ENCODE measurements around the gene MICAL3.
A peak's percentile ranks its signal among the peaks of the same experiment; 100 is the strongest.

MICAL3 gene

DNA sequence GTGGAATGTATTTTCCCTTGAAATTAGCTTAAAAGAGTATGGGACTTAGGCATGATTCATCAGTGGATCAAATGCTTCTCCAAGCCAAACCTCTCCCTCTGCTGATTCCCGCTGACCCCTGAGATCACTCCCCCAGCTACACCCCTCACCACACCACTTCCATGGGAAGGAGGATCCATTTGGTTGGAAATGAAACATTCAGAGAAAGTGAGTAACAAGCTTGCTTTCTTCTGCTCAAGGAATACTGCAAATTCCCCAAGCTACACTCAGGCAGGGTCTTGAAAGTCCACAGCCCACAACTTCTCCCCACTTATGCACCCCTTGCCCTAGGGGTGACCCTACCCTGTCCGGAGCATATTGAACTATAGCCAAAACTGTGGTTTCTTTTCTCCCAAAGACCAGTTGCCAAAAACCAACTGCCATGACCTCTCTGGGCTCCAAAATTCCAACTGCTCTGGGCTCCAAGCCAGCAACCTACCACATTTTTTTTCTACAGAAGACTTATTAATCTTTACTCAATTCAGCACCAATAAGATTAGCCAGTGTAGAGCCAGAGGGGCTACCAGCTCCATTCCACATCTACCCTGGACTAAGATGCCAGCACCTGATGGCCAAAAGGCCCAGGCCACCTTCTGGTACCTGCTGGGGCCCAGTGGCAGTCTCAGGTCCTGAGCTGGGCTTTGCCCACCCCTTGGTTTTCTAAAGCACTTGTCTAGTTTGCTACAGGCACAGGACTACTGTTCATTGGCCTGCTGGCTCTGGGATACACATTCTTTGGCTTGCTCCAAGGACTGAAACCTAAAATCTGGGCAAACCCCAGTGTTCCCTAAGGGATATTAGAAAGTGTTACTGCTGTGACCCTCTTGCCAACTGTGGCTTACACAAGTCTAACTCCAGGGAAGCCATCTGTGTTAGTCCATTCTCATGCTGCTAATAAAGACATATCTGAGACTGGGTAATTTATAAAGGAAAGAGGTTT is 101.1 kb downstream of the MICAL3 start:
- DNase-seq = no peak

DNA sequence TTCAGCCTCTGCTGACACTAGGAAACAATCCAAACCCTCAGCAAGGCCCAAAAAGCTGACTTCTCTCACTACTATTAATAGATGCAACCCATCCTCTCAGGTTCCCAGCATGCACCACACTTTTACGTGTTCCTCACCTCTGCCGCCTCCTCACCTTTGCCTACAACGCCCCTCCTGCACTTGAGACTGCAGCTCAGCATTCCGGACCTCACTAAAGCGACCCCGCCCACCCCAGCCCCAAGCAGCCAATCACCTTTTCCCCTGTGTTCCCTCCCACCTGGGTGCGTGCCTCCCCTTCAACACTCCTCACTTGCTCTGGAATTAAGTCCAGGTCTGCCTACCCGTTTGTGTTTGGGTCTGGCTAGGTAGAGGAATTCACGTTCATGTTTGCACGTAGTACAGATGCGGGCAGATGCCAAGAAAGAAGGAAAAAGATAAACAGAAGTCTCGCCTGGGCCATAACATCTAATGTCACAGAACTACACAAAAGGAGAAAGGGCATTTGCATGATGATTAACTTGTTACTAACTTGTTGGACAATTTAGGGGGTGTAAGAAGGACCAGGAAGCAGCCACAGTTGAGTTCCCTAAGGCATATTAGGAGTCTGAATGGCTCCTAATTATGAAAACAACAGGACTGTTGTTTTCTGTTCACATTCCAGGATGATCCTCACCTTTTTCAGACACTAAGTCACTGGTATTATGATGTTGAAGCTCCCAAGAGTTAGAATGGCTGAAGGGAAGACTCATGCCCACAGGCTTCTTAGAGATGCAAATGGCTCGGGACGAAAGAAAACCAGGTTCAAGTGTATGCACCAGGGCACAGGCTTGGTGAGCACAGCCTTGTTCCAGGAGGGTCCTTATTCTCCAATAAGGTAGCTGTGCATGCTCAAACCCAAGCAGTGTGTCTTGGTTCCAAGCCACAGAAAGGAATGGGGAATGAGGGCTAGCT is 102.2 kb downstream of the MICAL3 start:
- no peak for DNase-seq

DNA sequence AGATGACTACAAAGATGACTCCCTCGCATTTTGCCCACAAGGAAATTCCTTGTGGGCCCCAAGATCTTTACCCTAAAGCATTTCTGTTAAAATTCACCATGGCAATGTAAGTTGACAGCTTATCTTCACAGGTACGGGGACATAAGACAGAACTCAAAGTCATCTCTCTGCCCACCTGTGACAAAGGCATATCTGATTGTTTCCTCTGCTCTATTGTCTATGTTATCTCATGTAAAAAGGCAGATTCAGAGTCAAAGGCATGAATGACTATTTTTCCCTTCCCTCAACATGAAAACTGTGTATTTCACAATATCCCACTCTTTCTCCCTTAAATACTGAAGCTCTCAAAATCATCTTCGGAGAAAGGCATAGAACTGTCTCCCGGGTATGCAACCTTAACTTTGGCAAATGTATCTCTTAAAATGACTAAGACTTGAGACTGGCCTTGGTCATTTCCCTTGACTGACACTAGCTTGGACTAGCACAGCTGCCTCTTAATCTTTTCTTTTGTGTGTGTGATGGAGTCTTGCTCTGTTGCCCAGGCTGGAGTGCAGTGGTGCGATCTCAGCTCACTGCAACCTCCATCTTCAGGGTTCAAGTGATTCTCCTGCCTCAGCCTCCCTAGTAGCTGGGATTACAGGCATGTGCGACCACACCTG is 103.2 kb downstream of the MICAL3 start:
- no peak for DNase-seq

DNA sequence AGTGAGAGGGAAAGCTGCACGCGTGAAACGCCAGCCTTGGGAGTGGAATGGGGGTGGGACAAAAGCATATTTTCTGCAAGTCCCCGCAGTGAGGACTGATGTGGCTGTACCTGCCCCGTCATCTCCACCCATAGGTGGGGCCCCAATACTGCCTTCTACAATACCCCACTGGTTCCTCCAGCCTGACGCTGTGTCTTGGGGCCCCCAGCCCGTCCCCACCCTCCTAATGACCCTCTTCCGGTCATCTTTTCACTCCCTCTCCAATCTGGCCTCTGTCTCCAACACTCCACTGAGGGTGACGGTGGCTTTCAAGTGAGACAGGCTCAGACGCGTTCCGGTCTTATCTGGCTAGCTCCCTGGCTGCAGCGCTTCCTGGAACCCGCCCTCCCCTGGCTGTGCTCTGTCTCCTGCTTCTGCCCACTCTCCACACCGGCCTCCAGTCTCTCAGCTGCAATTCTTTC is 104.2 kb downstream of the MICAL3 start:
- no peak for DNase-seq

DNA sequence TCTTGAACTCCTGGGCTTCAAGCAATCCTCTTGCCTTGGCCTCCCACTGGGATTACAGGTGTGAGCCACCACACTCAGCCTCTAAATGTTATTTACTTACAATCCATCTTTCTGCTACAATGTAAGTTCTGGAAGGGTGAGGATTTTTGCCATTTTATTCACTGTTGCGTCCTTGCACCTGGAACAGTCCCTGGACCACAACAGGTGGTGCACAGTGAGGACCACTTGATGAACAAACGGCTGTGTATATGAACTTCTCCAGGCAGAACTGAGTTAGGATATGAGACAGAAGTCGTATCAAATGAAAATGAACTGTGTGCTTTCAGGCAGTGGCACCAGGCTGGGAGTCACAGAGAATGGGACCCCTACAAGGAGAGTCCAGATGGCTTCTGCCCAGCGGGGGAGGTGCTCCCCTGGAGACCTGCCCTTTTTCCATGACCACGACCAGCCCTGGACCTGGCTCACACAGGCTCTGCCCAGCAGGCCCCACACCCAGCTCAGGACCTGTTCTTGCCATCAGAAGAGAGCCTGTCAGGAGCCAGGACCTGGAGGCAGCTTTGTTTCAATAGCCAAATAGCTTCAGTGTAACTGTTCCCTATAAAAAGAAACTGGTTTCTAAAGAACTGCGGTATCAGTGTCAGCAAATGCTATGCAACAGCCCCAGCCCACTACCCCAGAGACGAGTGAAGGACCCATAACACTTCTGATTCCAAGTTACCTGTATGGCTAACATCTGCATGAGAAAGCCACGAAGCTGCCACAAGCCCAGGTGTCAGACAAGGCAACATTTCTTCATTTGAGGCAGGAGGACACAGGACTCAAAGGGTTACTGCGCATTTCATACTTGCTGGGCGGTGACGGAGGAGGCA is 104.9 kb downstream of the MICAL3 start:
- DNase-seq = no peak

DNA sequence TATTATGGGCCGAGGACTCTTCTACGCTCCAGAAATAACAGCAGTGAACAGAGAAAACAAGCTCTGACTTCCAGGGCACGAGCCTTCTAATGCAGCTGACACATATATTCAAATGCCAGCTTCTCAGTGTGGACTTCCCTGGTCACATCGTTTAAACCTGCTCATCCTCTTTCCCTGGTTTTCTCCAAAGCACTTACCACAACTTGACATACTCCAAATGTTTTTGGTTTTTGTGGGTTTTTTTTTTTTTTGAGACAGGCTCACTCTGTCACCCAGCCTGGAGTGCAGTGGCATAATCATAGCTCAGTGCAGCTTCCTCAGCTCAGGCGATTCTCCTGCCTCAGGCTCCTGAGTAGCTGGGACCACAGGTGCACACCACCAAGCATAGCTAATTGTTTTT is 105.5 kb downstream of the MICAL3 start:
- no peak for DNase-seq

DNA sequence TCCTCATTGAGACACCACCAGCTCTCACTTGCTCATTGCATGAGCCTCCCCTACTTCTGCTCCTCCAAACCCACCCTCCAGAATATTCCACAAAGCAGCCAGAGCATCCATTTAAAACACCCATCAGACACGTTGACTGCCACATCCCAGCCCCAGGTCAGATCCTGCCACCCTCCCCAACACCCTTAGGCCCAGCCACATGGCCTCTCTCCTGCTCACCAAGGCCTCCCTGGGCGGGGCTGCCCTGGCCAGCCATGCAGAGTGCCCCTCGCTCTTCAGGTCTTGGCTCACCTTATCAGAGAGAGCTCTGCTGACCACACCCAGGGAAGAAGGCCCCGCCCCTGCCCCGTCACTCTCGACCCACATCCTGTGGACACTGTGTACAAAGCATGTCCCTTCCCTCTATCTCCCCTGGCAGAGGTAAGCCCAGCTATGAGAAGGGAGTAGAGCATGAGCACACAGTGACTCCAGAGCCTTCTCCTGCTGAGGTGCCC is 106.8 kb downstream of the MICAL3 start:
- no peak for DNase-seq

DNA sequence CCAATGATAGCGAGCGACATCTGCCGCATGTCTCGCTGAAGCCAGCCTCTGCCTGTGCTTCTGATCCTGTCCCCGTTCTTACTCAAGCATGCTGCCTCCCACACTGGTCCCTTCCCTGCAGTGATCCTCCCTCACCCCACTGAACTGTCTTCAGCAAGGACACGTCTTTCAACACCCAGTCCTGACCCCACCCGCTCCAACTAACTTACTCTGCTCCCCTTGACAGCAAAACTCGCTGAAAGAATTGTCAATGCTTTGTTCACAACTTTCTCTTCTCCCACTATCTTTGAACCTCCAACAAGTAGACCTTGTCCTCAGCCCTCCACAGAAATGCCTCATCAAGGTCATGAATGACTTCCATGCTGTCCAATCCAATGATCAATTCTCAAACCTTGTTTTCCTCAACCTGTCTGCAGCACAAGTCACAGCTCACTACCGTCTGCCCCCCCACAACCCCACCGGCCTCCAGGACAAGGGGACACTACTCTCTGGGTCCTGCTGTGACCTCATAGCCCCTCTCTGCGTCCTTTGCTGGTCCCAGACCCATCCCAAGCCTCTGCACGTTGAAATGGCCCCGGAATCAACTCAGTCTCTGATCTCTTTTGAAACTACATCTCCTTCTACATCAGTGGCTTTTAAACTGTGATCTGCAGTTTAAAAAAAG is 108.0 kb downstream of the MICAL3 start:
- DNase-seq = no peak

DNA sequence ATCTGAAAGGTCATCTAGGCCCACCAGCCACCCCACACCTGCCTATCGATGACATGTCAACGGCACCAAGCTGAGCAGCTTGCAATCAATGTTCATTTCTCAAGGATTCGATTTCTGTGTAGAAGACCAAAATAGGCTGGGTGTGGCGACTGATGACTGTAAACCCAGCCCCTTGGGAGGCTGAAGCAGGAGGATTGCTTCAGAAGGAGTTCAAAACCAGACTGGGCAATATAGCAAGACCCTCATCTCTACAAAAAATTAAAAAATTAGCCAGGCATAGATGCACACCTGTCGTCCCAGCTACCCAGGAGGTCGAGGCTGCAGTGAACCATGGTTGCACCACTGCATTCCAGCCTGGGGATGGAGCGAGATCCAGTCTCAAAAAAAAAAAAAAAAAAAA is 108.7 kb downstream of the MICAL3 start:
- no peak for DNase-seq

DNA sequence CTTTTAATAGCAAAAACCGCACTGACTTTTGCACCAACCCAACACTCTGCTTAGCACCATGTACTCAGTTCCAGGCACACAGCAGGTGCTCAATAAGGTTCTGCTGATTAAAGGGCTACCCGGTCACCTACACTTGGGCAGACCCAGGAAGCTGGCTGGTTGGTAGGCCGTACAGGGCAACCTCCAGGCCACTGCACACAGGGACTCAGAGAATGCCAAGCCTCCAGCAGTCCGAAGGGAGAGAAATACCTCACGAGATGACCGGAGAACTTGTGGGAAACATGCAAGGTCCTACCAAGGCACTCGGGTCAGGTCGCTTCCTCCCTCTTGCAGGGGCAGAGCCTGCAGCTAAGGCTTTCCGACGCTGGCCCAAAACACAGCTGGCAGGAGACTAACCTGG is 109.2 kb downstream of the MICAL3 start:
- DNase-seq = no peak

DNA sequence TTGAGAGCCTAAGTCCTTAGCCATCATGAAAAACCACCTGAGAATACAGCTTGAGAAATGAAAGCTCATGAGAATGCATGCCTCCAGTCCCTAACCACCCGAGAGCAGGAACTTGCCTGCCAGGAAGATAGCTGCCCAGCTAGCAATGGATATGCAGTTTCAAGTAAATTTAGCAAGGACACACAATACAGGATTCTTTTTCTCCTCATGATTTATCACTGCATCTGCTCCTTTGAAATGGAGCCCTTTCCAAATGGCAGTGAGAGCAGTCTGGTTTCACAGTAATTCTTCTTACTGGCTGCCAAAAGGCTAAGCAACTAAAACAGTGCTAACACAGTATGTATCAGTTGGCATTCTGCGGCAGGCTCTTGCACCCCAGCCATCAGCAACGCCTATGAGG is 109.9 kb downstream of the MICAL3 start:
- no peak for DNase-seq

DNA sequence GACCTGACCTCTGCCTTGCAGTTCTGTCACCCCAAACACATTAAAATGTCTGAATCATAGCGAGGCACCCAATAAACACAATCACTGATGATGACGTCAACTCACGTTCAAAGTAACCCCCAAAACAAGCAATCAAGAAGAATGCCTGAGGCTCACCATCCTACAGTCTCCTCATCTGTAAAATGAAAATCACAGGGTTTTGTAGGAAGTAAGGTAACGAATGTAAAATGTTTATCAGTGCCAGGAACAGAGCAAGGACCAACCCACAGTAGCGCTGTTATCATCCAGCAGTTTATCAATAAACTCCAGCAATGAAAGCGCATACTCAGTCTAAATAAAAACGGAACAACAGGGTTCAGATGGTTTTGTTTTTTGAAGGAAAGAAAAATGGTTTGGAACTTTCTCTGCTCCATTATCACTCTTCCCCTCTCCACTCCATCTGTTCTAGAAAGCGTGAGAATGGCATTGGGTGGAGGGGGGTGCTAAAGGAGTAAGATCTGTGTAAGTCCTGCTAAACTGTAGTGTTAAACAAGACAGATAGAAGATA is 110.5 kb downstream of the MICAL3 start:
- DNase-seq = no peak

DNA sequence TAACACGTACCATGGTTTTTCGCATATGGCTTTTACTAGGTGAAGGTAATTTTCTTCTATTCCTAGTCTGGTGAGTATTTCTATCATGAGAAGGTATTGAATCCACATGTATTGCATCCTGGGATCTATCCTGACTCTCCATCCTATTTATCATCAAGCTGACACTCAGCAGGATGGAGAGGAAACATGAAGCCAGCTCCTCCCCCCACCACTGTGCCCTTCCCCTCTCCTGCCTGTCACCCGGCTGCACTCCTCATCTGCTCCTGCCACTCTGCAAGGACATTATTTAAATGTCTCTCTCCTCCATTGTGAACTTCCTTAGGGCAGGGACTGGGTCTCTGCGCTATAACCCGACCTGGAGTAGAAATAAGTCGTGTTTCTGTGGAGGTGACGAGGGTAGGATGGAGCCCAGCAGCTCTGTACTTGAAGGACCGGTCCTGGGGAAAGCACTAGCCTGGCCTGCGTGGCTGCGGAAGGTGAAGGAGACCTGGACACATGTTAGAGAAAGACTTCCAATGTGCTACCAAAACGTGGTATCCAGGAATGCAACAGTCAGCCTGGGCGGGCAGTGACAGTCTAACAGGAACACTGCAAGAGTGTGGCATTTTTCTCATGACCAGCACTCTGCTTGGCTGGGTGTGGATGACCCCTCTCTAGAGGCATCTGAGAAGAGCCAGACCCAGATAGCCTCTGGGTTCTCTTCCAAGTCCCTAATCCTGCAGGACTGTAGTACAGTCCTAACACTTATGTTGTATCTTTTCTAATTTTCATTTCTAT is 111.2 kb downstream of the MICAL3 start:
- no peak for DNase-seq

DNA sequence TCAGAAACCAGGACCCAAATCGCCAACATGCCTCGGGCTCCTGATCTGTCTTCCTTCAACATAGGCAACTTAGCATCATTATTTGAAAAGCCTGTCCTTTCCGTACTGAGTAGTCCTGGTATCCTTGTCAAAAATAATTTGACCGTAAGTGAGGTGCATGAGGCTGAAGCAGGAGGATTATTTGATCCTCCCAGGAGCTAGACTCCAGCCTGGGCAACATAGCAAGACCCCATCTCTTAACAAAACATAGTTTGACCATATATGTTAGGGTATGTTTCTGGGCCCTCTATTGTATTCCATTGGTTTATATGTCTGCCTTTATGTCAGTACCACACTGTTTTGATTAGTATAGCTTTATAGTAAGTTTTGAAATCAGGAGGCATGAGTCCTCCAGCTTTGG is 112.5 kb downstream of the MICAL3 start:
- DNase-seq = no peak

DNA sequence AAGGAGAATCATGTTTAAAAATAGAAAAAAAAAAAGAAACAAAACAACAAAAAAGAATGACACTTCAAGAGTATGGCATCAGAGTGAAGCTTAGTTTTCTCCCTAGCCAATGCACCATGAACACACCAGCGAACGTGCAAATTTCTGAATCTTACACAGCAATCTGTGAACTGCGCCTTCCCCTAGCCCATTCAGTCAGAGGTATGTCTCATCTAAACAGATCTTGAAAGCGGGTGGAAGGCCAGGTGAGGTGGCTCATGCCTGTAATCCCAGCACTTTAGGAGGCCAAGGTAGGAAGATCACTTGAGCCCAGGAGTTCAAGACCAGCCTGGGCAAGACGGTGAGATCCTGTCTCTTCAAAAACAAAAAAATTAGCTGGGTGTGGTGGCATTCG is 113.1 kb downstream of the MICAL3 start:
- DNase-seq = no peak

DNA sequence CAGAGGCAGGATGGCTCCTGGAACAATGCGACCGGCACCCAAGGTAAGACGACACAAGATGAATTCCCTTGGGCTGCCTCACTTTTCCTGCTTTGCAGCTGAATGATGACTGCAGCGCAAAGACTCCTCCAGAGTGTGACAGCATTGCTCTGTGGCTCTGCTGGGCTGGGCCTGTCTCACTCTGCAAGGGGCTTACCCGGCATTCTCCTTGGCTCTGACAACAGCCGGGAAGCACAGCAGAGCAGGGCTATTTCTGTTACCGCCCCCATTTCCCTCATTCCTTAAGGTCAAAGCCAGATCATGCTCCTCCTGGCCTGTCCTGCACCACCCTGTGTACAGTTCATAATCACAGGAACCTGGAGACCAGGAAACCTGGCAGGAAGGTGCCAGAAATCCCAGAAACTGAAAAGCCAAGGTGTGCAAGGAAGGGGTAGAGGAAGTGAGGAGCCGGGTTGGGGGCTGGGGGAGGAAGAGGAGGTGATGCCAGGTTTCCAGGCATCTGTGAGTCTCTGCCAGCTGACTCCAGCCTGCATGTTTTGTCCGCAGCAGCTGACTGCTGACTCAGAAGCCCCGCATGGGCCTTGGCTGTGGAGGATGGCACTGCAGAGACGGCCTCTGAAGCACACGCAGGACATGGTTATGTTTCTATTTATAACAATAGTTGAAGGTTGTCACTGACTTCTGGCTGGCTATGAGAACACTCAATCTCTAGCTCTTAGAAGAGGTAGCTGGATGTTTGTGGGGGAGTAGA is 113.6 kb downstream of the MICAL3 start:
- DNase-seq = peak; percentile 4 to 58

DNA sequence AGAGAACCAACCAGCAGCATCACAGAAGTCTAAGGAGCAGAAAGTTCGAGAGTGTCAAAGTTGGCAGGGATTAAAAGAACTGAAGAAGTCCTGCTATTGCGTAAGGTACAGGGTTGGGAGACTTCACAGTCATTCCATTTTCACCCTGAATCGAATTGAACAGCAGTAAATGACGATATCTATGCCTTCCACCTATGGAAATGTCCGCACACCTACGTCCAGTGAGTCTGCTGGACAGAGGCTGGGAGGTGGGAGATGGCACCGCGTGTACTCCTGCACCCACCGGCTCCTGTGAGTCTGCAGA is 116.7 kb downstream of the MICAL3 start:
- DNase-seq = no peak

DNA sequence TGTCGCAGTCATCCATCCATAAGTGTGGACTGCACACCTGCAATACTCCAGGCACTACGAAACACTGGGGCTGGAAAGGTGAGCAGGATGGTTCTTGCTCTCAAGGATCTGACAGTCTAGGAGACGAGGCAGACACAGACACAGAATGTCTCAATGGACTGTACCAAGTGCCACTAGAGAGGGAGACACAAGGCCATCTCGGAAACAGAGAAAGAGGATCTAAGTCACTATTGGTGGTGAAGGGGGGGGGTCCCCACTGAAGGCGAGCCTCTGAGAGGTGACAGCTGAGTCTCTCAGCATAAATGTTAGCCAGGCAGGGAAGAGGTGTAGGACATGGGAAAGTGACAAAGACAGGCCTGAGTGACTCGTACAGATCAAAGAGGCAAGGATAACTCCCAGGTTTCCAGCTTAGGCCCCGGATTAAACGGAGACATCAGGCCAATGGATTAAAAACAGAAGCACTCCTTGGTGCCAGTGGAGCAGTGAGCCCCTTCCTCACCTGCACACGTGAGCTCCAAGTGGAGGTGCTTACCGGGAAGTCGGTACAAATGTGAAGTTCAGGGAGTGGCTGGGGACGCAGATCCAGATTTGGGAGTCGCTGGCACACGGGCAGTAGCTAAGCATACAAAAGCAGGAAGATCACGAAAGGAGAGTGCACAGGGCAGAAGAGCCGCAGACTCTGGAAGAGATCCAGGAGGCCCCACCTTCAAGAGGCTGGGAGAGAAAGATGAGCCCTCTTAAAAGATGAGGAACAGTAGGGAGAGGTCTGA is 117.2 kb downstream of the MICAL3 start:
- no peak for DNase-seq

DNA sequence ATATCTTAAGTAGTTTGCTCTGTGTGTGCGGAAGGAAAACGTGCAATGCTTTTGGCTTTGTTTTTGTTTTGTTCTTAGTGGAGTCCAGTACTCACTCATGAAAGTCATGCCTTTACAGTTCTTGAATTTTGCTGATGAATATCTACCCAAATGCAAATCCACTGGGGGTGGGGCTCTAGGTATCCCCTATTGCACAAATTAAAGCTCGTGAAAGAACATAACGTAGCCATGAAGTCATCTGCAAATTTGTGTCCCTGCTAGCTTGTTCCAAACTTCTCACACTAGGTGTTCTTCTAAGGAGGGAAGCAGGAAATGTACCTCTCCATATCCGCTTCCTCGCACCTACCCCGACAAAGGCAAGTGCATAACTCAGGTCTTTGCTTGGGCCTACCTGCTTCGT is 118.9 kb downstream of the MICAL3 start:
- DNase-seq = no peak
